SK-N-MC (cell line): ENCODE data around the gene DDX5.

Experiments used
- DNase-seq: peaks from one replicate; pipeline ENCODE4 v3.0.0-alpha.2; 2011; ENCODE audit warnings: low read depth, low spot score
- H3K27ac ChIP-seq: fragments of 200-600 bp; sonication (generic); 2 replicates; pipeline ENCODE4 v1.5.1; 2016; ENCODE audit warnings: mixed run types
- H3K36me3 ChIP-seq: fragments of 200-600 bp; sonication (generic); 2 replicates; pipeline ENCODE4 v1.6.1; 2017; ENCODE audit warnings: antibody characterized with exemption, low read length, mixed read lengths; ENCODE audit not compliant: insufficient read depth
- H3K4me3 ChIP-seq: fragments of 200-600 bp; sonication (generic); 2 replicates; pipeline ENCODE4 v1.5.1; 2016
- H3K9ac ChIP-seq: fragments of 200-600 bp; sonication (generic); 2 replicates; pipeline ENCODE4 v1.8.0; 2017; ENCODE audit warnings: mixed run types, mixed read lengths; ENCODE audit not compliant: insufficient read length
- H3K9me3 ChIP-seq: fragments of 200-600 bp; sonication (generic); 2 replicates; pipeline ENCODE4 v1.6.1; 2017; ENCODE audit warnings: low read depth, mild to moderate bottlenecking, antibody characterized with exemption, low read length, moderate library complexity, mixed read lengths
- EZH2 ChIP-seq: fragments of 200-600 bp; sonication (generic); IDR thresholded peaks from one replicate; pipeline ENCODE4 v1.6.1; 2017; ENCODE audit warnings: antibody characterized with exemption
- FOXP2 ChIP-seq: optimal IDR thresholded peaks from 2 replicates; pipeline ENCODE3; 2011; ENCODE audit warnings: mild to moderate bottlenecking, moderate library complexity; ENCODE audit not compliant: insufficient read depth; ENCODE audit errors: extremely low read length, control extremely low read depth
- POLR2AphosphoS5 ChIP-seq: IDR thresholded peaks from 2 replicates; pipeline ENCODE4 v1.6.1; 2012; ENCODE audit warnings: mild to moderate bottlenecking, low read depth, low read length, borderline replicate concordance

The DDX5 gene

DNA sequence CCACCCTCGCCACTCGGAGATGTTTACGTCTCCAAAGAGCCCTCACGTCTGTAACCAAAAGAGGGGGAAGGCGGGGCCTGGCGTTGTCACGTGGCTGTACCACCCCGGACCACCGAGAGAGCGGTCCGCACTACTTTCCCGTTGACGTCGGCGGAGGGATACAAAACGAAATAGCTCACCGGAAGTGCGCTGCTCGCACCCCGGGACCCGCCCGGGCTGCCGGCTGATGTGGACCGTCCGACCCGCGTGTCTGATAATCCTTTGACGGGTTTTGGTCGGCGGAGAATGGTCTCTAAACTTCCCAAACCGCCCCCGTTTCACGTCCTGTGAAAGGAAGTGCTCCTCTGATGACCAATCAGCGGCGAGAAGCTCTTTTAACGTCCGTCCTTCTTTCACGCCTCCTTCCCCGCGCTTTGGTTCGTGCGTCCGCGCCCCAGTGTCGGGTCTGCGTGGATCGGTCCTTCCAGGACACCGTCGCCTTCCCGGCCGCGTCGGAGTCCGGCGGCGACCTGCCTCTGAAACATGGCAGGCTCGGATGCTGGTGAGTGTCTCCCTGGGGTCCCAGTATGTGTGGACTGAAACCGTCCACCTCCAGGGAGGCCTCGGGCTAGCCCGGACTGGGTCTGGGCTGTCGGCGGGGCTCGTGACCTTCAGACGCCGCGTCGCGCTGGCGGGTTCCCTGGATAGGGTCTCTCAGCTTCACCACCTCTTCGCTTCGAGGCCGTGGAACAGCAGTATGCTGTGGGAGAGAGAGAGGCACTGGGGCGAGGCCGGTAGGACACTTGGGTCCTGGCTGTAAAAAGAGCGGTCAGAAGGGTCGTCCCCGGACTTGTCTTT, 705 bp upstream of the DDX5 start, which contains the start of gene CEP95:
CEP95 (plus strand) TSS at position 402 of the 837 bp plus-strand sequence; CDS start at position 523, 121 bp downstream.
- TF ChIP-seq EZH2, result no peak
- peak; percentile 41 for TF ChIP-seq POLR2AphosphoS5
- H3K9me3 ChIP-seq, result no peaks in the 10 kb centered on the region
- peak within 1 kb of the TSS; percentile 100 for H3K9ac ChIP-seq
- H3K4me3 ChIP-seq, result peak within 1 kb of the TSS; percentile 90
- H3K27ac ChIP-seq, result peak within 1 kb of the TSS; percentile 99
- peaks cover 71% of the 10 kb centered on the region for H3K36me3 ChIP-seq
- peak; percentile 91 for DNase-seq

DNA sequence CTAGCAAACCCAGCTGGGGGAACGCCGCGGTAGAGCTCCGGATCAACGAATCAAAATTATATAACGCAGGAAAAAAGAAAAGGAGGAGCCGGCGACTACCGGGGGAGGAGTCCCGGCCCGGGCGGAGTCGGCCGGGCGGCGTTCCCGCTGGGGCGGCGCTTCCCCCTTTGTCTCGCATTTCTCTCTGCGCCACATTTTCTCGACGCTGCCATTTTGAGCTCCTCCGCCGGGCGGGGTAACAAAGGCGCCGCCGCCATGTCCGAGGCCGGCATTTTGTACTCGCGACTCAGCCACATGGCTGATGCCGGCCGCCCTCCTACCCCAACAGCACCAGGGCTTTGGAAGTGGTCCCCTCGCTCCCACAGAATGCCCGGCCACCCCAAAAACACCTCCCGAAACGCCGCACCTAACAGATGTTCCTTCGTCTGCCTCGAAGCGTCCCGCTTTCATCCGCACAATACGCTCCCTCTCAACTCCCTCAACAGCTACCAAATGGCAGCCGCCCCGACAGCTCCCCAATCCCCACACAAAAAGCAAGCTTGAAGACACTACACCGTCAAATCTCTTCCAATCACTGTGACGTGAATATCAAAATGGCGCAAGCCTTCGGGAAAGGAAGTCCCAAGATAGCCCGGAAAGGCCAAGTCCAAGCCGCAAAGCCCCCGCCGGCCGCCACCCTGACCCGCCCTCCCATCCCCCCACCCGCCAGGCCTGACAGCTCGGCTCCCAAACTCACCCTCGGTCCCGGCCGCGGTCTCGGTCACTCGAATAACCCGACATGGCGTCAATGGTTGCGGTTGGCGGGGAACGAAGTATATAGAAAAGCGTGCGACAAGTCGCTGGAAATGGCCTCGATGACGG, 519 bp downstream of the DDX5 start:
- DNase-seq, result no peak
- peak overlapping the region; percentile 100 for H3K9ac ChIP-seq
- TF ChIP-seq POLR2AphosphoS5, result peak; percentile 81
- no peak for TF ChIP-seq EZH2

GRCh38 chr17:64504769-64505339, 1.2 kb downstream of the DDX5 start:
- Histone ChIP-seq H3K27ac (peak overlapping the region; percentile 99; the same call in 1 of the 2 replicates), H3K9ac (peak overlapping the region; percentile 100), H3K9me3 (no peaks in the 10 kb centered on the region), H3K4me3 (peak overlapping the region; percentile 90), H3K36me3 (peaks cover 74% of the 10 kb centered on the region)
- no peak for DNase-seq
- TF ChIP-seq EZH2, result no peak
- no peak; the same call in none of the 2 replicates for TF ChIP-seq POLR2AphosphoS5
- no peak for TF ChIP-seq FOXP2

More for the DNA sequence above, 519 bp downstream of the DDX5 start:
- H3K36me3 ChIP-seq, result peaks cover 74% of the 10 kb centered on the region
- no peaks in the 10 kb centered on the region for H3K9me3 ChIP-seq
- H3K27ac ChIP-seq, result peak overlapping the region; percentile 99
- peak overlapping the region; percentile 90 for H3K4me3 ChIP-seq

DNA sequence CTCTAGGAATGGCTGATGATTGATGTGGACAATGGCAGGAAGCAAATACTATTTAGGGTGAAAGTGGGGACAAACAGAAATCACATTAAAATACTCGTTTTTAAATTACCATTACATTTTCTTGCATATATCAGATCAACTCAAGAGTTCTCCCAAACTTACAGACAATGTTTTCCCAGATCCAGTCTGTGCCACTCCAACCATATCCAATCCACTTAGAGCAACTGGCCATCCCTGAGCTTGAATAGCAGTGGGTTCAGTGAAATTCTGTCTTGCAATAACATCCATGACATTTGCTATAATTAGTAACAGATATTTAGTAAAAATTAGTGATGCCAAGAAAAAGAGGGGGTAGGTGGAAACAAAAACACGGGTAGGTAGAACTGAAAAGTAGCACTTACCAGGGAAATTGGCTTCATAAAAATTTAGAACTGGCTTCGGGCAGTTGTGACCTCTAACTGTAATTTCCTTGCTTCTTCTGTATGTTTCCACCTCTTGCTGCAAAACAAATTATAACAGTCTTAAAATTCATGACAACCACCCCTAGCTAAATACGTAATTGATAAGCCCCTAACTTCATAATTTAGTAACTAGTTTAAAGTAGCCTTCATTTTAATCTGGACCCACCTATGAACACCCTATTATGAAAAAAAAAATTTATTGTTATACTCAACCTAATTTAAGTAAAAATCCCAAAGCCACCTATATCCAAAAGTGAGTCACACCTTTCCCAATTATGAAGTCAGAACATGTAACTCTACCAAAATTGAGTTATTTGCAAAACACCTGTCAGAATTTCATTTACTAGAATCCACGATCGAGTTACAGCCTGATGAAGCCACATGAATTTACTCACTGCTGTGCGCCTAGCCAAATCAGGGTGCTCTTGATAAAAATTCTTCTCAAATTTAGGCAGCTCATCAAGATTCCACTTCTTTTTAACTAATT, 2.0 kb downstream of the DDX5 start:
- TF ChIP-seq POLR2AphosphoS5, result no peak; the same call in 1 of the 2 replicates
- no peak for TF ChIP-seq EZH2
- no peak for TF ChIP-seq FOXP2
- Histone ChIP-seq H3K4me3 (peak overlapping the region; percentile 90), H3K36me3 (peaks cover 76% of the 10 kb centered on the region), H3K9me3 (no peaks in the 10 kb centered on the region), H3K27ac (peak overlapping the region; percentile 99; the same call in 1 of the 2 replicates), H3K9ac (peak overlapping the region; percentile 100)
- DNase-seq, result no peak

- TF ChIP-seq EZH2 (no peak), POLR2AphosphoS5 (no peak), FOXP2 (no peak)
- H3K9ac ChIP-seq, result peak overlapping the region; percentile 100
- no peak for DNase-seq
- no peaks in the 10 kb centered on the region for H3K9me3 ChIP-seq
- H3K4me3 ChIP-seq, result no peak overlapping the region; the same call in 1 of the 2 replicates
- peak overlapping the region; percentile 56 for H3K27ac ChIP-seq
- H3K36me3 ChIP-seq, result peaks cover 77% of the 10 kb centered on the region
These were observed 2.7 kb downstream of the DDX5 start for GRCh38 chr17:64503341-64503740.

DNA sequence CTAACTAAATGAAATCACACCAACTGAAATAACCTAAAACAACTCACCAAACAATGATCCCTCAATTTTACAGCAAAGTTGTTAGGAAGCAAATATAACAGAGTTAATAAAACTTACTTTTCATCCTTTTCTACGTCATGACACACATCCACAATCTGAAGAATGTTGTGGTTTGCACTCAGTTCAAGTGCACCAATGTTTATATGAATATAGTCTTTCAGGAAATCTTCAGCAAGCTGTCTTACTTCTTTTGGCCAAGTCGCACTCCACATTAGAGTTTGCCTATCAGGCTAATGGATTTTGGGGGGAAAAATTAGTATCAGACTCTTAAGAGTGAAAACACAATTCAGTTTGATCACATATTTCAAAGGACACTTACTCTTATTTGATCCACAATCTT, 3.3 kb downstream of the DDX5 start:
- Histone ChIP-seq H3K4me3 (no peak overlapping the region), H3K9ac (peak overlapping the region; percentile 100), H3K27ac (peak overlapping the region; percentile 56), H3K36me3 (peaks cover 78% of the 10 kb centered on the region), H3K9me3 (no peaks in the 10 kb centered on the region)
- TF ChIP-seq POLR2AphosphoS5, result no peak
- TF ChIP-seq EZH2, result no peak
- no peak for TF ChIP-seq FOXP2
- DNase-seq, result no peak

- no peak overlapping the region for H3K4me3 ChIP-seq
- peak overlapping the region; percentile 56; the same call in 1 of the 2 replicates for H3K27ac ChIP-seq
- no peak for DNase-seq
- no peak overlapping the region for H3K9ac ChIP-seq
- no peaks in the 10 kb centered on the region for H3K9me3 ChIP-seq
- H3K36me3 ChIP-seq, result peaks cover 81% of the 10 kb centered on the region
- TF ChIP-seq FOXP2 (no peak), EZH2 (no peak), POLR2AphosphoS5 (no peak)
These were observed 4.1 kb downstream of the DDX5 start for GRCh38 chr17:64502021-64502420.
